GM12865 (cell line): ENCODE results near the gene NTRK2.

Experiments
- DNase-seq: peaks from one replicate; pipeline ENCODE4 v3.0.0; 2010; ENCODE audit warnings: low read depth
- H3K4me3 ChIP-seq: 2 replicates; pipeline ENCODE4 v1.5.1; 2011; ENCODE audit warnings: mild to moderate bottlenecking, low read depth, low read length, control low read depth
- CTCF ChIP-seq: IDR thresholded peaks from 2 replicates; pipeline ENCODE4 v1.5.1; 2011; ENCODE audit warnings: low read length, control low read depth, low read depth, inconsistent platforms; ENCODE audit not compliant: insufficient read depth; ENCODE audit errors: missing control alignments

NTRK2 gene

DNA sequence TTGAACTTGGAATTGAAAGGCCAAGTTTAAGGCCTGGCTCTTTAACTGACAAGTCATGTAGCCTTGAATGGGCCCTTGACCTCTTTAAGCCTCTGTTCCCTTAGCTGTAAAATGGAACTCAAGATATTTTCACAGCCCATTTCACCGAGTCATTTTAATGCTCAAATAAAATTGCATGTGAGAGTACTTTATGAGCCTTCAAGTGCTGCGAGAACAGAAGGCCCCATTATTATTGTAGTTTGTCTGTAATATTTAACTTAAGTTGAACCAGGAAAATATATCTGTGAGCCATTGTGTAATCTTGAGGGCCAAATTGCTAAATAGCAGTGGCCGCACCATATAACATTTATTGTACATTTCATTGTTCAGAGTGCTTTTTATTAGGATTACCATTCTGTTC lies 249.9 kb downstream of the NTRK2 start:
- no peak for DNase-seq
- no peak for TF ChIP-seq CTCF
- H3K4me3 ChIP-seq, result no peak overlapping the region

DNA sequence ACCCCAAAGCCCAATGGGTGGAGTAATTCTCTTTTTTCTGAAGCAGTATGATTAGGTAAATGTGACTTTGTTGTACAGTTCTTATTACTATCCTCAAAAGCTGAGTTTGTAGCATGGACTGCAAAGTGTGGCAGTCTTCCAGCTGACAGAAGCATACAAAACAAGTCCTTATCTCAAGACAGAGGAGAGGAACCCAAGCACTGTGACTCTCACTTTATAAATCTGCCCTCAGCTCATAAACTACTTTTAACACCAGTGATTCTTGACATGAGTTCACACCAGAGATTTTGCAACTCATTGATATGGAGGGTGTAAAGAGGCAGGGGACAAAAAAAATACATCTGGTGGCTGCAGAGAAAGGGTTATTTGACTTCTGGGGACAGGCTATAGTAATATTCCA lies 251.6 kb downstream of the NTRK2 start:
- H3K4me3 ChIP-seq, result no peak overlapping the region
- TF ChIP-seq CTCF, result no peak
- DNase-seq, result no peak

DNA sequence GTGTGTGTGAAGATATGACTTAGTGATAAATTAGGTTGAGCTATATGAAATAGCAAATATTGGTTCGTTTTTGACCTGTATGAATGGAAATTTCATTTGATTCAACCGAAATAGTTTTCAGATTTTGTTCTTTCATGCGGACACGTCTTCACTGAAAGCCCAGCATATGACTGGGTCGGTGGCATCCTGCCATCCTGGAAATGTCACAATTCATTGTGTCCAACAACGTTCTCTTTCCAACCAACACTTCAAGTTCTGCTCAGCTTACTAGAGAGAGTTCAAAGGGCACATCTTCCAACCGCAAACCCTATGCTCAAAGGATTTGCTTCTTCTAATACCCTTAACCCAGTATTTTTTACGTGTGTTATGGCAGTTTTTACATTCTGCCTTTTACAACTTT lies 252.5 kb downstream of the NTRK2 start:
- no peak overlapping the region for H3K4me3 ChIP-seq
- no peak for TF ChIP-seq CTCF
- DNase-seq, result no peak

- no peak for DNase-seq
- no peak for TF ChIP-seq CTCF
- H3K4me3 ChIP-seq, result no peak overlapping the region
Measured at GRCh38 chr9:84924266-84924665, 254.7 kb downstream of the NTRK2 start.

GRCh38 chr9:84925225-84925872 lies 255.8 kb downstream of the NTRK2 start:
- TF ChIP-seq CTCF, result no peak
- H3K4me3 ChIP-seq, result no peak overlapping the region
- no peak for DNase-seq

DNA sequence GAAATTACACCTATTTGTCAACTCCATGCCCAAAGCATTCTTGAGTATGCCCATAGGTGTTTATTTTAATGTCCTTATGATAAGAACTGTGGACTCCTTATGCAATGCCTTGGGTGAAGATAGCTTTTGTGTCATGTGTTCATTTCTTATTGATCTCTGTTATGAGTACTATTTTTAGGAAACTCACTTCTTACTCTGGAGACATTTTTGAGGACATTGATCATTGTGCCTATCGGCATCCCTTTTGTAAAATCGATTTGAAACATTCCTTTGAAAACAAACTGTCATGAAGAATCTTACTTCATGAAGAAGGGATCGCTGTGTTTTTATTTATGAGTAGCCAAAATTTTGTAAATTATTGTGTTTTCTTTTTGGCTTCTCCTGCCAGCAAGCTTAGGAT lies 257.3 kb downstream of the NTRK2 start:
- no peak for DNase-seq

More for the DNA sequence above, 257.3 kb downstream of the NTRK2 start:
- no peak for TF ChIP-seq CTCF
- no peak overlapping the region for H3K4me3 ChIP-seq
